GM12801 (cell line): ENCODE data around the gene EFHD1.

ENCODE experiments used
- CTCF ChIP-seq: IDR thresholded peaks from one replicate; pipeline ENCODE4 v1.5.1; 2011; ENCODE audit warnings: control low read depth; ENCODE audit not compliant: insufficient read length; ENCODE audit errors: extremely low read depth

The EFHD1 gene

GRCh38 chr2:232674491-232674890 is 41.1 kb downstream of the EFHD1 start:
- no peak for TF ChIP-seq CTCF

GRCh38 chr2:232675381-232675780 is 42.0 kb downstream of the EFHD1 start:
- no peak for TF ChIP-seq CTCF

- TF ChIP-seq CTCF, result no peak
These were observed 46.6 kb downstream of the EFHD1 start for GRCh38 chr2:232680006-232680405.

GRCh38 chr2:232681527-232681926 is 48.1 kb downstream of the EFHD1 start:
- TF ChIP-seq CTCF, result no peak

- no peak for TF ChIP-seq CTCF
These were observed 50.0 kb downstream of the EFHD1 start for GRCh38 chr2:232683368-232683767.

- TF ChIP-seq CTCF, result no peak
These were observed 54.2 kb downstream of the EFHD1 start for GRCh38 chr2:232687382-232688160.

GRCh38 chr2:232688201-232688600 is 54.8 kb downstream of the EFHD1 start:
- TF ChIP-seq CTCF, result no peak
